GM10248 (cell line): ENCODE measurements around the gene DNAH11.

Source experiments
- CTCF ChIA-PET: fragments of 300-600 bp; sonication (Branson Sonifier 250); formaldehyde crosslinking; extraction: SDS; loops from one replicate; lab custom pipeline; 2021; ENCODE audit warnings: antibody characterized with exemption; lab: Yijun Ruan, JAX
- POLR2A ChIA-PET: fragments of 350-650 bp; sonication (Branson Sonifier 250); formaldehyde crosslinking; extraction: SDS; loops from one replicate; lab custom pipeline; 2020; ENCODE audit warnings: antibody characterized with exemption; lab: Yijun Ruan, JAX
- DNase-seq: peaks from one replicate; pipeline ENCODE4 v3.0.0; 2012; ENCODE audit errors: extremely low spot score
- TF ChIP-seq, protein P1 (sequence below): IDR thresholded peaks from 2 replicates; pipeline ENCODE4 v1.5.1; 2012; ENCODE audit warnings: mild to moderate bottlenecking, low read depth; ENCODE audit errors: extremely low read depth, missing control alignments, control extremely low read depth

DNAH11 gene

DNA sequence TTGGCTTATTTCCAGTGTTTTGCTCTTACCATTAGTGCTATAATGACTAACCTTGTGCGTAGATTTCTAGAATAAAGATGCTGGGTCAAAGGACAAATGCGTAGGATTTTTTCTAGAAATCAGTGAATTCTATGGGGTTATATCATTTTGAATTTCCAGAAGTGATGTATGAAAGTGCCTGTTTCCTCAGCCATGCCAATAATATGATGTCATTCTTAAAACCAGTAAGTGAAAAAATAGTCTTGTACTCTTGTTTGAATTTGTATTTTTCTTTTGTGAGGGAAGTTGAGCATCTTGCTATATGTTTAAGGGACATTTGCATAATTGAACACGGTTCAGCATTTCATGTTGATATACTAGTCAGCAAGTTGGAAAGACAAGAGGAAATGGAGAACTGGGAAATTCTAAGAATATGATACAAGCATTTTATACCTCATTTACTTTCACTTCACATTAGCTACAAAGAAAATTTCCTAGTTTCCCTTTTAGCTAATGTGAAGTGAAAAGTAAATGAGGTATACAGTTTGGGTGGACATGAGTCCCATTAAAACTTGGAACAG lies 3.8 kb upstream of the DNAH11 start:
- ChIA-PET POLR2A (no interaction called here), CTCF (interaction anchor here (1.2 to 2.1 kb wide), 4 partner anchors 10 to 282 kb away, joined by 3 to 9 read pairs (median 4); no protein-coding TSS in a partner anchor)
- TF ChIP-seq, protein P1, sequence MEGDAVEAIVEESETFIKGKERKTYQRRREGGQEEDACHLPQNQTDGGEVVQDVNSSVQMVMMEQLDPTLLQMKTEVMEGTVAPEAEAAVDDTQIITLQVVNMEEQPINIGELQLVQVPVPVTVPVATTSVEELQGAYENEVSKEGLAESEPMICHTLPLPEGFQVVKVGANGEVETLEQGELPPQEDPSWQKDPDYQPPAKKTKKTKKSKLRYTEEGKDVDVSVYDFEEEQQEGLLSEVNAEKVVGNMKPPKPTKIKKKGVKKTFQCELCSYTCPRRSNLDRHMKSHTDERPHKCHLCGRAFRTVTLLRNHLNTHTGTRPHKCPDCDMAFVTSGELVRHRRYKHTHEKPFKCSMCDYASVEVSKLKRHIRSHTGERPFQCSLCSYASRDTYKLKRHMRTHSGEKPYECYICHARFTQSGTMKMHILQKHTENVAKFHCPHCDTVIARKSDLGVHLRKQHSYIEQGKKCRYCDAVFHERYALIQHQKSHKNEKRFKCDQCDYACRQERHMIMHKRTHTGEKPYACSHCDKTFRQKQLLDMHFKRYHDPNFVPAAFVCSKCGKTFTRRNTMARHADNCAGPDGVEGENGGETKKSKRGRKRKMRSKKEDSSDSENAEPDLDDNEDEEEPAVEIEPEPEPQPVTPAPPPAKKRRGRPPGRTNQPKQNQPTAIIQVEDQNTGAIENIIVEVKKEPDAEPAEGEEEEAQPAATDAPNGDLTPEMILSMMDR: no peak

GRCh38 chr7:21543528-21544302 lies 876 bp downstream of the DNAH11 start:
- ChIA-PET CTCF (interaction anchor here (1.2 kb wide), 1 partner anchor 28 kb away, joined by 3 read pairs; no protein-coding TSS in a partner anchor), POLR2A (no interaction called here)
- DNase-seq: peak; percentile 18
- TF ChIP-seq, protein P1: no peak

More for the DNA sequence above, 3.8 kb upstream of the DNAH11 start:
- DNase-seq: no peak

- ChIA-PET CTCF (no interaction called here), POLR2A (no interaction called here)
- TF ChIP-seq, protein P1: no peak
- no peak for DNase-seq
Measured at GRCh38 chr7:21544303-21544656, 1.4 kb downstream of the DNAH11 start.

GRCh38 chr7:21544715-21545114 lies 1.9 kb downstream of the DNAH11 start:
- POLR2A ChIA-PET: no interaction called here
- CTCF ChIA-PET: interaction anchor here (1.2 kb wide), 1 partner anchor 13 kb away, joined by 4 read pairs; no protein-coding TSS in a partner anchor
- TF ChIP-seq, protein P1: no peak
- no peak for DNase-seq

GRCh38 chr7:21547501-21547900 lies 4.7 kb downstream of the DNAH11 start:
- CTCF ChIA-PET: no interaction called here
- POLR2A ChIA-PET: no interaction called here
- no peak for DNase-seq
- TF ChIP-seq, protein P1: no peak

GRCh38 chr7:21548491-21548890 lies 5.7 kb downstream of the DNAH11 start:
- ChIA-PET CTCF (interaction anchor here (1.2 kb wide), 1 partner anchor 20 kb away, joined by 3 read pairs; no protein-coding TSS in a partner anchor), POLR2A (interaction anchor here (0.7 kb wide), 1 partner anchor 1167 kb away, joined by 3 read pairs; no protein-coding TSS in a partner anchor)
- TF ChIP-seq, protein P1: no peak
- no peak for DNase-seq
